Endothelial cell of umbilical vein (primary cell): ENCODE data around the gene TMEM59L. TPM values are rescaled to one million over a fixed set of nuclear protein-coding genes. Genes with fewer than 3 reads are reported as not detected.

Experiments used
- BruUV-seq: library from RNA; stranded (reverse); fragments of 400-500 nt; replicated peaks from 2 replicates; lab custom pipeline; 2021; lab: Mats Ljungman, UMichigan
- CTCF ChIA-PET: fragments of 300-600, 350-600 bp; sonication (Branson Sonifier 250); formaldehyde crosslinking; loops from one replicate; lab custom pipeline; 2021; ENCODE audit warnings: antibody characterized with exemption, inconsistent platforms; lab: Charles Lee
- POLR2A ChIA-PET: fragments of 300-600, 350-600 bp; sonication (Branson Sonifier 250); formaldehyde crosslinking; loops from one replicate; lab custom pipeline; 2021; ENCODE audit warnings: antibody characterized with exemption, inconsistent platforms; lab: Charles Lee
- DNase-seq: peaks from one replicate; pipeline ENCODE4 v3.0.0-alpha.2; 2011; ENCODE audit warnings: low read depth, low spot score
- FAIRE-seq: peaks from 2 replicates; lab custom pipeline; 2011; peaks lifted over from hg19 to GRCh38; lab: Jason Lieb, UNC
- H2AFZ ChIP-seq: 2 replicates; pipeline ENCODE4 v1.6.0; 2012; ENCODE audit warnings: low read depth, low read length, control low read depth, inconsistent platforms
- H3K27ac ChIP-seq: 2 replicates; pipeline ENCODE4 v1.5.1; 2011; ENCODE audit warnings: low read depth, mild to moderate bottlenecking, control low read depth, low read length, moderate library complexity; ENCODE audit not compliant: insufficient read depth
- H3K27me3 ChIP-seq, 2 experiments: 2 replicates each; pipeline versions ENCODE4 v1.6.0 to v1.6.1; 2011; ENCODE audit warnings: low read length in 2 of 2, mixed read lengths in 1 of 2; ENCODE audit not compliant: control insufficient read depth in 2 of 2, insufficient read depth in 2 of 2
- H3K36me3 ChIP-seq, 2 experiments: 2 replicates in 1 of 2; 3 replicates in 1 of 2; pipeline ENCODE4 v1.5.1; 2011; ENCODE audit warnings: low read length in 2 of 2, mild to moderate bottlenecking in 1 of 2, moderate library complexity in 1 of 2; ENCODE audit not compliant: control insufficient read depth in 2 of 2, insufficient read depth in 2 of 2; ENCODE audit errors: extremely low read depth in 1 of 2
- H3K4me1 ChIP-seq: 3 replicates; pipeline ENCODE4 v1.5.1; 2011; ENCODE audit warnings: mild to moderate bottlenecking, low read length; ENCODE audit not compliant: control insufficient read depth, insufficient read depth; ENCODE audit errors: extremely low read depth
- H3K4me2 ChIP-seq: 2 replicates; pipeline ENCODE4 v1.6.1; 2011; ENCODE audit warnings: low read length, control low read depth, mixed read lengths; ENCODE audit not compliant: insufficient read depth
- H3K4me3 ChIP-seq, 3 experiments: fragments of 200-600 bp in 1 of 3; sonication (generic), shearing (Covaris generic) in 1 of 3; replicated peaks in 1 of 3; 2 replicates each; pipeline ENCODE4 v1.5.1; 2011 to 2016; ENCODE audit warnings: control low read depth in 3 of 3, low read length in 3 of 3, mild to moderate bottlenecking in 2 of 3, inconsistent platforms in 1 of 3, low read depth in 1 of 3, moderate library complexity in 1 of 3; ENCODE audit not compliant: insufficient read depth in 1 of 3
- H3K79me2 ChIP-seq: 2 replicates; pipeline ENCODE4 v1.6.0; 2012; ENCODE audit warnings: low read length, inconsistent platforms; ENCODE audit not compliant: control insufficient read depth, insufficient read depth
- H3K9ac ChIP-seq: replicated peaks from 2 replicates; pipeline ENCODE3; 2011; ENCODE audit warnings: low read length, control low read depth; ENCODE audit not compliant: insufficient read depth; ENCODE audit errors: extremely low read depth
- H3K9me1 ChIP-seq: replicated peaks from 3 replicates; pipeline ENCODE4 v1.6.0; 2011; ENCODE audit warnings: mild to moderate bottlenecking, low read length; ENCODE audit not compliant: control insufficient read depth, insufficient read depth; ENCODE audit errors: extremely low read depth
- H3K9me3 ChIP-seq: replicated peaks from 2 replicates; pipeline ENCODE4 v1.5.1; 2012; ENCODE audit warnings: low read length, inconsistent platforms; ENCODE audit not compliant: control insufficient read depth, insufficient read depth
- H4K20me1 ChIP-seq: replicated peaks from 2 replicates; pipeline ENCODE3; 2011; ENCODE audit warnings: mild to moderate bottlenecking, low read length; ENCODE audit not compliant: control insufficient read depth, insufficient read depth; ENCODE audit errors: extremely low read depth
- EZH2 ChIP-seq: IDR thresholded peaks from 2 replicates; pipeline ENCODE4 v1.6.1; 2012; ENCODE audit warnings: borderline replicate concordance, low read depth, mild to moderate bottlenecking, moderate library complexity, low read length, inconsistent platforms; ENCODE audit not compliant: severe bottlenecking
- FOS ChIP-seq: IDR thresholded peaks from 2 replicates; pipeline ENCODE4 v1.6.1; 2011; ENCODE audit warnings: mild to moderate bottlenecking, low read length, moderate library complexity, borderline replicate concordance; ENCODE audit not compliant: insufficient read depth
- GATA2 ChIP-seq: IDR thresholded peaks from 2 replicates; pipeline ENCODE4 v1.7.0; 2011; ENCODE audit warnings: low read depth, mild to moderate bottlenecking, moderate library complexity, mixed read lengths, low read length; ENCODE audit not compliant: insufficient read length, insufficient read depth
- MYC ChIP-seq: IDR thresholded peaks from one replicate; pipeline ENCODE4 v1.6.1; 2011; ENCODE audit warnings: mild to moderate bottlenecking, low read depth, low read length
- dilution Hi-C: fragments of 300-500 bp; cut with MboI; formaldehyde crosslinking; loops from one replicate; pipeline ENCODE4 v1.15.0; 2019; ENCODE audit warnings: low sequenced_read_pairs; ENCODE audit not compliant: extremely low pct_ligation_motif_present
- intact Hi-C: fragments of 100-400 bp; cut with micrococcal nuclease; formaldehyde crosslinking; loops from one replicate; pipeline ENCODE4 v1.10.0; 2022
- polyA plus RNA-seq, 4 experiments: library from polyadenylated mRNA; depleted of rRNA in 3 of 4; stranded (reverse) in 3 of 4; unstranded in 1 of 4; fragments of >200 nt; gene quantifications; 2 replicates each; pipeline versions ENCODE4 v1.2.1 to v1.2.3, GENCODE V29; 2011 to 2012; ENCODE audit warnings: missing spikeins in 1 of 4
- total RNA-seq: library from RNA; stranded (reverse); gene quantifications from 2 replicates; pipeline ENCODE4 v1.2.3, GENCODE V29; 2021
- TF ChIP-seq, protein P1 (sequence below): IDR thresholded peaks from 2 replicates; pipeline ENCODE4 v1.6.1; 2011; ENCODE audit not compliant: insufficient read depth, insufficient read length
- TF ChIP-seq, protein P2 (sequence below), 2 donors: IDR thresholded peaks; 1 replicate in 1 of 2; 2 replicates in 1 of 2; pipeline ENCODE4 v1.5.1; 2011; ENCODE audit warnings: low read length in 2 of 2, mild to moderate bottlenecking in 2 of 2, moderate library complexity in 2 of 2, control low read depth in 1 of 2, inconsistent platforms in 1 of 2, low read depth in 1 of 2; ENCODE audit not compliant: insufficient read depth in 1 of 2; ENCODE audit errors: extremely low read depth in 1 of 2

TMEM59L gene
- total and polyA plus RNA-seq, 2 donors (not counting 3 experiments of a cell fraction or from before 2014, with no cell fraction given): 0.43 to 0.97 TPM

DNA sequence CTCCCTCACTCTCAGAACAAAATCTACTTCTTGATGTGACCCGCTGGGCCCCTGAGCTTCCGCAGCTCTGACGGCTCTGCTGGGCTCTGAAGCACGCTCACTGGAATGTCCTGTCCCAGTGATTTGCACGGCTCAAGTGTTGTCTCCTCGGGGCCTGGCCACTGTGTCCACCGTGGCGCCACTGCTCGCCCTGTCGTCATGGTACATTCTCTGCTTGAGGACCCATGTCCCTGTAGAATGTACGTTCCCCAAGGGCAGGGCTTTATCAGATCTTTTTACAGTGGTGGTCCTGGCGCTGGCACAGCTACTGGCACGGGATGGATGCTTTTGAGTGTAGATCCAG, 36.3 kb downstream of the TMEM59L start:
- Histone ChIP-seq H4K20me1 (no peaks in the 10 kb centered on the region), H3K4me2 (no peak overlapping the region), H3K79me2 (no peaks in the 10 kb centered on the region), H3K4me3 (no peak overlapping the region), H3K4me1 (peaks cover 30% of the 10 kb centered on the region), H3K36me3 (no peaks in the 10 kb centered on the region), H3K27ac (no peak overlapping the region), H3K9me3 (no peaks in the 10 kb centered on the region), H3K27me3 (no peaks in the 10 kb centered on the region), H3K9ac (no peak overlapping the region), H3K9me1 (no peaks in the 10 kb centered on the region), H2AFZ (no peak overlapping the region)
- DNase-seq: no peak
- ChIA-PET CTCF (interaction anchor here (0.9 to 2.2 kb wide), 6 partner anchors 8 to 198 kb away, joined by 3 to 8 read pairs (median 6); partner anchors contain the start of gene UPF1), POLR2A (no interaction called here)
- TF ChIP-seq, protein P1, sequence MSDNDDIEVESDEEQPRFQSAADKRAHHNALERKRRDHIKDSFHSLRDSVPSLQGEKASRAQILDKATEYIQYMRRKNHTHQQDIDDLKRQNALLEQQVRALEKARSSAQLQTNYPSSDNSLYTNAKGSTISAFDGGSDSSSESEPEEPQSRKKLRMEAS: no peak
- TF ChIP-seq GATA2 (no peak), MYC (no peak), FOS (no peak), EZH2 (no peak)
- TF ChIP-seq, protein P2, sequence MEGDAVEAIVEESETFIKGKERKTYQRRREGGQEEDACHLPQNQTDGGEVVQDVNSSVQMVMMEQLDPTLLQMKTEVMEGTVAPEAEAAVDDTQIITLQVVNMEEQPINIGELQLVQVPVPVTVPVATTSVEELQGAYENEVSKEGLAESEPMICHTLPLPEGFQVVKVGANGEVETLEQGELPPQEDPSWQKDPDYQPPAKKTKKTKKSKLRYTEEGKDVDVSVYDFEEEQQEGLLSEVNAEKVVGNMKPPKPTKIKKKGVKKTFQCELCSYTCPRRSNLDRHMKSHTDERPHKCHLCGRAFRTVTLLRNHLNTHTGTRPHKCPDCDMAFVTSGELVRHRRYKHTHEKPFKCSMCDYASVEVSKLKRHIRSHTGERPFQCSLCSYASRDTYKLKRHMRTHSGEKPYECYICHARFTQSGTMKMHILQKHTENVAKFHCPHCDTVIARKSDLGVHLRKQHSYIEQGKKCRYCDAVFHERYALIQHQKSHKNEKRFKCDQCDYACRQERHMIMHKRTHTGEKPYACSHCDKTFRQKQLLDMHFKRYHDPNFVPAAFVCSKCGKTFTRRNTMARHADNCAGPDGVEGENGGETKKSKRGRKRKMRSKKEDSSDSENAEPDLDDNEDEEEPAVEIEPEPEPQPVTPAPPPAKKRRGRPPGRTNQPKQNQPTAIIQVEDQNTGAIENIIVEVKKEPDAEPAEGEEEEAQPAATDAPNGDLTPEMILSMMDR (IDR thresholded peaks at IDR 0.05; ENCODE audit: extremely low read depth in 1 of 2, insufficient read depth in 1 of 2, low read depth in 1 of 2, low read length in 2 of 2): no peak
- no TSS peak for BruUV-seq
- dilution Hi-C loops: no loop called here
- intact Hi-C loops: loop anchor here (5.0 kb wide), 1 partner anchor 47 kb away; no protein-coding TSS in a partner anchor
- peak; percentile 21 for FAIRE-seq
